ENCODE data around the gene NRM. TPM values are rescaled to one million over a fixed set of nuclear protein-coding genes. Genes with fewer than 3 reads are reported as not detected.
A peak's percentile ranks its signal among the peaks of the same experiment; 100 is the strongest.

The NRM gene
- total RNA-seq: 3.5 and 5.5 TPM in 2 replicates

DNA sequence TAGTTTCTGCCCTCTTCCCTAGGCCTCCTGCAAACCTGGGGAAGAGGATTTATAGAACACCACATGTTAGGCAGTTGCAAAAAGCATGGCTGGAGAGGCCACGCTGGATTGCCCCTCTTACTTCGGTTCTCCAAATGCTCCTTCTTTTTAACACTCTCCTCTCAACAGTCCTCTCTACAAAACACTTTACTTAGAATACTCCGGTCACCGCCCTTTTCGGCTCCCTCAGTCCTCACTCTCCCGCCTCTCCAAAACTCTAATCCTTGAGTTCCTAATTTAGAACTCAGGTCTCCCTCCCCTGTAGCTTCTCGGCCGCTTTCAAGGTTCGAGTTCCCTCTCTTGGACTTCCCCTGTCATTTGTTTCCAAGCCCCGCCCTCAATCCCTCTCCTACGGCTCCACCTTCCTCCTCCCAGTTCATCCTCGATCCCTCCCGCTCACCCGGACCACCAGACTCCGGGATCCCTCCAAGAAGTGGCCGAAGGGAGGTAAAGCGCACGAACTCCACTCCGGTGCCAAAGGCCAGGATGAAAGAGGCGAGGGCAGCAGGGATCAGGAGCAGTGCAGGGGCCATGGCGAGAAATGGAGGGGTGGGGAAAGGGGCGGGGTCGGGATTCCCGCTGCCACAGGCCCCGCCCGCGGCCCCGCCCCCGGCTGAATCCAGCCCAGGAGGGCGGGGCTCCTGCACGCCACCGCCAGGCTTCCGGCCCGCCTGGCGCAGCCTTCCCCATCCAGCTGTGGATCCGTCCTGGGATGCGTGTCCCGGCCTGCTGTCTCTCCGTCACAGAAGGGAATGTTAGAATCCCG, at the start of gene NRM:
NRM (minus strand) TSS at position 582 of the 805 bp plus-strand sequence; CDS start at position 572, 10 bp downstream.
- peak within 1 kb of the TSS; percentile 95 for H3K4me3 ChIP-seq (ENCODE audit: low read depth, low read length)
- peak; percentile 87 for DNase-seq (ENCODE audit: low read depth)
- TF ChIP-seq, protein P1, sequence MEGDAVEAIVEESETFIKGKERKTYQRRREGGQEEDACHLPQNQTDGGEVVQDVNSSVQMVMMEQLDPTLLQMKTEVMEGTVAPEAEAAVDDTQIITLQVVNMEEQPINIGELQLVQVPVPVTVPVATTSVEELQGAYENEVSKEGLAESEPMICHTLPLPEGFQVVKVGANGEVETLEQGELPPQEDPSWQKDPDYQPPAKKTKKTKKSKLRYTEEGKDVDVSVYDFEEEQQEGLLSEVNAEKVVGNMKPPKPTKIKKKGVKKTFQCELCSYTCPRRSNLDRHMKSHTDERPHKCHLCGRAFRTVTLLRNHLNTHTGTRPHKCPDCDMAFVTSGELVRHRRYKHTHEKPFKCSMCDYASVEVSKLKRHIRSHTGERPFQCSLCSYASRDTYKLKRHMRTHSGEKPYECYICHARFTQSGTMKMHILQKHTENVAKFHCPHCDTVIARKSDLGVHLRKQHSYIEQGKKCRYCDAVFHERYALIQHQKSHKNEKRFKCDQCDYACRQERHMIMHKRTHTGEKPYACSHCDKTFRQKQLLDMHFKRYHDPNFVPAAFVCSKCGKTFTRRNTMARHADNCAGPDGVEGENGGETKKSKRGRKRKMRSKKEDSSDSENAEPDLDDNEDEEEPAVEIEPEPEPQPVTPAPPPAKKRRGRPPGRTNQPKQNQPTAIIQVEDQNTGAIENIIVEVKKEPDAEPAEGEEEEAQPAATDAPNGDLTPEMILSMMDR (IDR thresholded peaks at IDR 0.05; ENCODE audit: insufficient read depth, low read depth, low read length): no peak

DNA sequence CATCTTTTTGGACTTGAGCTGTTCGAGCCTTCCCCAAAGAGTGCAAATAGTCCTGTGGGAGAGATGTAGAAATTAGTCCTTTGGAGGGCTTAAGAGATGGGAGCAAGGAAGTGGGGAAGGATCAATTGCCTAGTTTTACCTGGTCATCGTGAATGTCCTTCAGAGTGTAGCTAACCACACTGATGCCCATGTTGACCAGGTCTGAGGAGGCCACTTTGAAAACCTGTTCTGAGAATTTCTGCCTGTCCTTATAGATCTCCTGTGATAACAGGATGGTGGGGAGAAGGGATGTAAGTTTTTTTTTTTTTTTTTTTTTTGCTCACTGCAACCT, 49.7 kb upstream of the NRM start:
- no peak for DNase-seq (ENCODE audit: low read depth)
- H3K4me3 ChIP-seq (ENCODE audit: low read depth, low read length): no peak overlapping the region
- TF ChIP-seq, protein P1 (IDR thresholded peaks at IDR 0.05; ENCODE audit: insufficient read depth, low read depth, low read length): no peak

GRCh38 chr6:30738532-30738931, 47.7 kb upstream of the NRM start:
- DNase-seq (ENCODE audit: low read depth): no peak
- H3K4me3 ChIP-seq (ENCODE audit: low read depth, low read length): no peak overlapping the region
- TF ChIP-seq, protein P1 (IDR thresholded peaks at IDR 0.05; ENCODE audit: insufficient read depth, low read depth, low read length): no peak

DNA sequence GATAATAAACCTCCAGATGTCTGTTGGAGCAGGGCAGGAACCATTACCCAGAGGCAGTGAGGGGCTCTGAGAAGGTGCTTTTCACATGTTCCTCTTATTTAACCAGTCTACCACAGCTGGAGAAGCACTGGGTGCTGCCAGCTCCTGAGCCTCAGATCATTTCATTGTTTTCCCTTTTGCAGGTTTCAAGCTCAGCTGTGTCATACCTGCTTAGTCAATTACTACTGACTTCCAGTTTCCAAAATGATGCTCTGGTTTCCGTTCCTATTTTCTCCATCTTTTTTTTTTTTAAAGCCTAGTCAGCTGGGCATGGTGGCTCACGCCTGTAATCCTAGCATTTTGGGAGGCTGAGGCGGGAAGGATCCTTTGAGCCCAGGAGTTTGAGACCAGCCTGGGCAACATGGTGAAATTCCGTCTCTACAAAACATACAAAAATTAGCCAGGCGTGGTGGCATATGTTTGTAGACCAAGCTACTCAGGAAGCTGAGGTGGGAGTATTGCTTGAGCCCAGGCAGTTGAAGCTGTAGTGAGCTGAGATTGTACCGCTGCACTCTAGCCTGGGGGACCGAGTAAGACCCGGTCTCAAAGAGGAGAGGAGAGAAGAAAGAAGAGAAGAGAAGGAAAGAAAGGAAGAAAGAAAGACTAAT, 45.0 kb upstream of the NRM start:
- TF ChIP-seq, protein P1 (IDR thresholded peaks at IDR 0.05; ENCODE audit: insufficient read depth, low read depth, low read length): no peak
- no peak overlapping the region for H3K4me3 ChIP-seq (ENCODE audit: low read depth, low read length)
- no peak for DNase-seq (ENCODE audit: low read depth)

DNA sequence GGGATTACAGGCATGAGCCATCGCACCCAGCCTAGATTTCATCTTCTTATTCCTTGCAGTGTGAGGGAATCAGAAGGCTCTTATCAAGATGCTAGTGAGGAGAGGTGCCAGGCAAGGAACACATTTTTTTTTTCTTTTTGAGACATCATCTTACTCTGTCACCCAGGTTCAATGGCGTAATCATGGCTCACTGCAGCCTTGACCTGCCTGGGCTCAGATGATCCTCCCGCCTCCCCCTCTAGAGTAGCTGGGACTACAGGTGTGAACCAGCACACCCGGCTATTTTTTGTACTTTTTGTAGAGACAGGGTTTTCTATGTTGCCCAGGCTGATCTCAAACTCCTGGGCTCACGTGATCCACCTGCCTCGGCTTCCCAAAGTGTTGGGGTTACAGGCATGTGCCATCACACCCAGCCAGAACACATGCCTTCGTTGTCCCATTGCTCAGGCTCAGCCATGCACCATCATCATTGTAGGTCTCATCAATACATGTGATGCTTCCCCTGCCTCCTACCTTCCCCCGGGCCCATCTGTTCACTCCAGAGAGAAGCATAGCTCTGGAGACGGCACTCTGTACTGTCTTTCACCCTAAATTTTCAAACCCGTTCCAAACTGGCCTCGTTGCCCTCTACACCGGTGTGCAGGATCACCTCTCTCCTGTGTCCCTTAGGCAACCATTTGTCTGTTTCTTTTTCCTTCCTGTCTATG, 41.6 kb upstream of the NRM start:
- no peak for DNase-seq (ENCODE audit: low read depth)
- TF ChIP-seq, protein P1 (IDR thresholded peaks at IDR 0.05; ENCODE audit: insufficient read depth, low read depth, low read length): no peak

DNA sequence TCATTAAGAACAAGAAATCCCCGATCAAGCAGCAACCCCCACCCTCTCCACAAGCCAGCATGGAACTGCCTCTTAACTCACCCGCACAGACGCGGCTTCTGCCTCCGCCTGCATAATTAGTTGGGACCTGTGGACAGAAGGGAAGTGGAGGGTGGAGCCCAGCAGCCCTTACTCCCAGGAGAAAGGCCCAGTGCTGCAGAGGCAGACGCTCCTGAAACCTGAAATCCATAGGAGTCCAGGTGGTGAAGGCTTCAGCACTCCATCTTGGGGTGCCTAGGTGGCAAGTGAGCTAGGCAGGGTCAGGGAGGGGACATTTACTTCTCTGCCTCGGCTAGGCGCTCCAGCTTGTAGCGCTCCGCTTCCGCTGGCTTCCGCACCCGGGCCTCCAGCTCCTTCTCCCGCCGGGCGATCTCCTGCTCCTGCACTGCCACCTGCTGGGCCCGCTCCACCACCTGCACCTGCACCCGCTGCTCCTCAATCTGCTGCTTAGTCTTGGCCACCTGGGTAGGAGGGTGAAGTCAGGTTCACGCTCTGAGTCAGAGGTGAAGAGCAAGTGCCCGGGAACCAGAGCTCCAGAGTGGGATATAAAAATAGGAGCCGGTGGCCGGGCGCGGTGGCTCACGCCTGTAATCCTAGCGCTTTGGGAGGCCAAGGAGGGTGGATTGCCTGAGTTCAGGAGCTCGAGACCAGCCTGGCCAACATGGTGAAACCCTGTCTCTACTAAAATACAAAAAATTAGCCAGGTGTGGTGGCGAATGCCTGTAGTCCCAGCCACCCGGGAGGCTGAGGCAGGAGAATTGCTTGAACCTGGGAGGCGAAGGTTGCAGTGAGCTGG, 40.0 kb upstream of the NRM start:
- no peak for DNase-seq (ENCODE audit: low read depth)
- no peak overlapping the region for H3K4me3 ChIP-seq (ENCODE audit: low read depth, low read length)
- TF ChIP-seq, protein P1 (IDR thresholded peaks at IDR 0.05; ENCODE audit: insufficient read depth, low read depth, low read length): peak; percentile 39

More for the DNA sequence above, 41.6 kb upstream of the NRM start:
- no peak overlapping the region for H3K4me3 ChIP-seq (ENCODE audit: low read depth, low read length)
